Measurements from ENCODE around the gene PDCD1. TPM values are rescaled to one million over a fixed set of nuclear protein-coding genes. Genes with fewer than 3 reads are reported as not detected.

Gene PDCD1
- total RNA-seq, 1 experiment from 2014 or later, result not detected

DNA sequence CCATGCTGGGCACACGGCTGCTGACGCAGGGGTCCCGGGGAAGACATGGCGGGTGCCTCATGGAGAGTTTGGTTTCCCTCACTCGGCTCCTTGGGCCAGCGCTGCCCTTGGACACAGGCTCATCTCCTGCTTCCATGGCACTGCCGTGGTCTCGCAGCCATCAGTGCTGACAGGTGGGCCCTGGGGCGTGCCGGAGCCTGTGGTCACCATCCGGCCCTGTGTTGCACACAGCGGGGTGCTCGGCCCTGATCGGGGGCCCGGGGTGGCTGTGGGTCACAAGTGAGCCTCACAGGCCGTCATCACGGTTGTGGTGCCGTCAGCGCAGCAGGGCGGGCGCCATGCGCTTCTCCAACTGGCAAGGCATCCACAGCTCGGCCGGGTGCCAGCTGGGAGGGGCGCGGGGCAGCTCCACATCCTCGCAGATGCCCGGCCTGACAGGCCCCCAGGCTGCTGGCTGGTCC lies 11.4 kb upstream of the PDCD1 start:
- Histone ChIP-seq H3K27me3 (ENCODE audit: insufficient read depth, low read depth) (peaks cover 62% of the 10 kb centered on the region), H3F3A (ENCODE audit: insufficient read depth, low read depth) (peaks cover 13% of the 10 kb centered on the region; the same call in 1 of the 2 replicates), H3K79me2 (ENCODE audit: low read depth) (no peaks in the 10 kb centered on the region), H3K9me3 (ENCODE audit: insufficient read depth, low read depth) (no peaks in the 10 kb centered on the region), H3K9me2 (ENCODE audit: insufficient read depth) (no peaks in the 10 kb centered on the region), H3K36me3 (ENCODE audit: low read depth) (no peaks in the 10 kb centered on the region), H3K4me1 (replicated peaks; ENCODE audit: insufficient read depth) (no peaks in the 10 kb centered on the region), H4K20me1 (ENCODE audit: insufficient read depth) (no peaks in the 10 kb centered on the region), H3K27ac (no peak overlapping the region), H3K4me3 (no peak overlapping the region), H3K4me2 (no peak overlapping the region), H2AFZ (no peak overlapping the region)
- ChIA-PET CTCF (no interaction called here), POLR2A (ENCODE audit: unreplicated experiment) (no interaction called here)
- BruUV-seq (replicated peaks), result no TSS peak
- intact Hi-C loops (cut with micrococcal nuclease; ENCODE audit: unreplicated experiment), result loop anchor here (10.0 kb wide), 1 partner anchor 135 kb away; the partner anchor contains the start of gene D2HGDH
- no peak for DNase-seq
- TF ChIP-seq, protein P1, sequence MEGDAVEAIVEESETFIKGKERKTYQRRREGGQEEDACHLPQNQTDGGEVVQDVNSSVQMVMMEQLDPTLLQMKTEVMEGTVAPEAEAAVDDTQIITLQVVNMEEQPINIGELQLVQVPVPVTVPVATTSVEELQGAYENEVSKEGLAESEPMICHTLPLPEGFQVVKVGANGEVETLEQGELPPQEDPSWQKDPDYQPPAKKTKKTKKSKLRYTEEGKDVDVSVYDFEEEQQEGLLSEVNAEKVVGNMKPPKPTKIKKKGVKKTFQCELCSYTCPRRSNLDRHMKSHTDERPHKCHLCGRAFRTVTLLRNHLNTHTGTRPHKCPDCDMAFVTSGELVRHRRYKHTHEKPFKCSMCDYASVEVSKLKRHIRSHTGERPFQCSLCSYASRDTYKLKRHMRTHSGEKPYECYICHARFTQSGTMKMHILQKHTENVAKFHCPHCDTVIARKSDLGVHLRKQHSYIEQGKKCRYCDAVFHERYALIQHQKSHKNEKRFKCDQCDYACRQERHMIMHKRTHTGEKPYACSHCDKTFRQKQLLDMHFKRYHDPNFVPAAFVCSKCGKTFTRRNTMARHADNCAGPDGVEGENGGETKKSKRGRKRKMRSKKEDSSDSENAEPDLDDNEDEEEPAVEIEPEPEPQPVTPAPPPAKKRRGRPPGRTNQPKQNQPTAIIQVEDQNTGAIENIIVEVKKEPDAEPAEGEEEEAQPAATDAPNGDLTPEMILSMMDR (conservative IDR thresholded peaks at IDR 0.05), result no peak
- TF ChIP-seq EZH2 (IDR thresholded peaks at IDR 0.05; ENCODE audit: low read depth), result no peak

DNA sequence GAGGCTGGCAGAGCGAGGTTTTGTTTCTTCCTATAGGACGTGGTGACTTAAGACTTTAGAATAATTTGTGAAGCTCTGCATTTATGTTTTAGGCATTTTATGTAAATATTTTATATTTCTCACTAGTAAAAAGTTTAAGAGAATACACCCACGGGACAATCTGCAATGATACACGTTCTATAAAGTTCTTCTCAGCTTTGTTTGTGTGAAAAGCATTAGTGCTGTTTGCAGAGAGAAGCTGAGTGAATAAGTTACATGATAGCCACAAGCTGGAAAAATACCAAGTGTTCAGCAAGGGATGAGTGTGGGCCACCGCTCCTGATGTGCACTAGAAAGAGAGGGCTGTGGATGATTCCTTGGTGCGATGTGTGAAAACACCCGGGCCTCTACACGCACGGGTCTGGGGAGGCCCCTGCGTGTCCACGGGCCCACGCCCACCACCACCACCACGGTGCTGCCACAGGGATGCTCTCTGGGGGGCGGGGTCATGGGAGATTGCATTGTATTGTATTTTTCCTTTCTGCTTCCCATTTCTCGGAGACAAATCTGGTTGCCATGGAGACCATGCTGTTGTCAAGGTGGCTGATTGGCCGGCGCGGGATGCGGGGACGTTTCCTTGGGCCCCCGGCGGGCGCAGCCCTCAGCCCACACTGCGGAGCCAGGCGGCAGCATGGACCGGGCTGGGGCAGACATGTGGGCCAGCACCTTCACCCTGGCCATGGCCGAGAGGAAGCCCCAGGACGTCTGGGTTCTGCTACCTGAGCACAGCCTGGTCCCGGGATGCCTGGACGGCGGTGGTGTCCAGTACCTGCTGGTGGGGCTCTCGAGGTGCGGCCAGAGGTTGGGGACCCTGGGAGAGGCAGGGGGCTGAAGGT lies 10.6 kb upstream of the PDCD1 start, which contains the start of gene RTP5:
Gene RTP5, plus strand, starts transcription at position 643 of the 875 bp plus-strand sequence. Its CDS starts 28 bp downstream, at position 671.
- Histone ChIP-seq H3K27ac (no peak within 1 kb of the TSS), H3F3A (ENCODE audit: insufficient read depth, low read depth) (peaks cover 21% of the 10 kb centered on the region; the same call in 1 of the 2 replicates), H3K36me3 (ENCODE audit: low read depth) (no peaks in the 10 kb centered on the region), H3K9me3 (ENCODE audit: insufficient read depth, low read depth) (no peaks in the 10 kb centered on the region), H3K4me1 (replicated peaks; ENCODE audit: insufficient read depth) (no peaks in the 10 kb centered on the region), H3K4me2 (no peak within 1 kb of the TSS), H3K79me2 (ENCODE audit: low read depth) (no peaks in the 10 kb centered on the region), H2AFZ (no peak within 1 kb of the TSS), H3K9me2 (ENCODE audit: insufficient read depth) (no peaks in the 10 kb centered on the region), H3K27me3 (ENCODE audit: insufficient read depth, low read depth) (peaks cover 62% of the 10 kb centered on the region), H3K4me3 (no peak within 1 kb of the TSS), H4K20me1 (ENCODE audit: insufficient read depth) (no peaks in the 10 kb centered on the region)
- POLR2A ChIA-PET (ENCODE audit: unreplicated experiment), result interaction anchor here (0.6 kb wide), 1 partner anchor 130 kb away, joined by 4 read pairs; no protein-coding TSS in a partner anchor
- BruUV-seq (replicated peaks), result no TSS peak
- no peak for DNase-seq
- intact Hi-C loops (cut with micrococcal nuclease; ENCODE audit: unreplicated experiment), result no loop called here
- CTCF ChIA-PET, result interaction anchor here (0.7 to 1.2 kb wide), 3 partner anchors 9 to 135 kb away, joined by 3 read pairs; partner anchors contain the start of gene D2HGDH
- TF ChIP-seq, protein P1 (conservative IDR thresholded peaks at IDR 0.05), result no peak
- TF ChIP-seq EZH2 (IDR thresholded peaks at IDR 0.05; ENCODE audit: low read depth), result no peak

DNA sequence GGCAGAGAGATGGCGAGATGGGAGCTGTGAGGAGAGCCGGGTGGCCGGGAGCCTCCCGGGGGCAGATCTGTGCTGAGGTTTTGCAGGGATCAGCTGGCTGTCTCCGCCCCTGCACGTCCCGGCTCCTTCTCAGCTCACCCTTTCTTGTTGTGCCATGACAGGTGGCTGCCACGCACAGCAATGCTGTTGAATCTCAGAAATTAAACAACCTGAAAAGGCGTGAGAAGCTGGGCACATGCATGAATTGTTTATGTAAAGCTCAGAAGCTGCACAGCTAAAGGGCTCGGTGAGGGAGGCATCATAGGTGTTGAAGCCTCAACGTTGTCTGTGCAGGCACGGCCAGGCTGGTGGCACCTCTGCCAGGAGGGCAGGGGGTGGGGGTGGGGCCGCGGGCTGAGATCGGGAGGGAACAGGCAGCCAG lies 10.0 kb upstream of the PDCD1 start:
- ChIA-PET CTCF (interaction anchor here (0.6 to 1.2 kb wide), 4 partner anchors 10 to 134 kb away, joined by 3 to 5 read pairs (median 3); partner anchors contain the start of gene D2HGDH), POLR2A (ENCODE audit: unreplicated experiment) (interaction anchor here (0.6 kb wide), 1 partner anchor 129 kb away, joined by 4 read pairs; no protein-coding TSS in a partner anchor)
- H3K36me3 ChIP-seq (ENCODE audit: low read depth), result no peaks in the 10 kb centered on the region
- no peak overlapping the region for H2AFZ ChIP-seq
- H3K4me2 ChIP-seq, result no peak overlapping the region
- no peak overlapping the region for H3K4me3 ChIP-seq
- intact Hi-C loops (cut with micrococcal nuclease; ENCODE audit: unreplicated experiment), result no loop called here
- no peaks in the 10 kb centered on the region for H4K20me1 ChIP-seq (ENCODE audit: insufficient read depth)
- H3K27me3 ChIP-seq (ENCODE audit: insufficient read depth, low read depth), result peaks cover 62% of the 10 kb centered on the region
- H3K9me2 ChIP-seq (ENCODE audit: insufficient read depth), result no peaks in the 10 kb centered on the region
- no peak overlapping the region for H3K27ac ChIP-seq
- BruUV-seq (replicated peaks), result no TSS peak
- H3K4me1 ChIP-seq (replicated peaks; ENCODE audit: insufficient read depth), result no peaks in the 10 kb centered on the region
- TF ChIP-seq, protein P1 (conservative IDR thresholded peaks at IDR 0.05), result no peak
- no peak for TF ChIP-seq EZH2 (IDR thresholded peaks at IDR 0.05; ENCODE audit: low read depth)
- no peaks in the 10 kb centered on the region for H3K79me2 ChIP-seq (ENCODE audit: low read depth)
- no peaks in the 10 kb centered on the region for H3K9me3 ChIP-seq (ENCODE audit: insufficient read depth, low read depth)
- DNase-seq, result no peak
- peaks cover 25% of the 10 kb centered on the region; the same call in 1 of the 2 replicates for H3F3A ChIP-seq (ENCODE audit: insufficient read depth, low read depth)
